A549 (cell line): Measurements from ENCODE around the gene ATN1. TPM values are rescaled to one million over a fixed set of nuclear protein-coding genes. Genes with fewer than 3 reads are reported as not detected.

Source experiments
- ATAC-seq, 2 experiments: fragments of 200-7000 bp in 1 of 2; fragments of >200 bp in 1 of 2; cut with Nextera tagmentation in 1 of 2; cut with Tn5 transposase in 1 of 2; 3 replicates each; pipeline versions ENCODE4 v1.8.0 to v1.9.1; 2018 to 2020; ENCODE audit warnings: mild to moderate bottlenecking in 1 of 2, moderate library complexity in 1 of 2
- CTCF ChIA-PET: fragments of 300-600 bp; sonication (Branson Sonifier 250); formaldehyde crosslinking; extraction: SDS; loops from one replicate; lab custom pipeline; 2021; ENCODE audit warnings: antibody characterized with exemption, inconsistent platforms; lab: Yijun Ruan, JAX
- POLR2A ChIA-PET: fragments of 350-600 bp; formaldehyde crosslinking; extraction: SDS; loops from one replicate; lab custom pipeline; 2021; ENCODE audit warnings: antibody characterized with exemption, inconsistent platforms; lab: Yijun Ruan, JAX
- DNase-seq, 2 experiments: peaks; one replicate each; pipeline versions ENCODE4 v3.0.0 to v3.0.0-alpha.2; 2011 to 2016; ENCODE audit warnings: low read depth in 1 of 2, low spot score in 1 of 2
- FAIRE-seq: peaks from 2 replicates; lab custom pipeline; 2011; peaks lifted over from hg19 to GRCh38; lab: Jason Lieb, UNC
- H3K27ac ChIP-seq, 2 experiments: fragments of >200 bp; sonication (Bioruptor Twin); formaldehyde crosslinking; 3 replicates each; pipeline ENCODE4 v1.5.1; 2016 to 2017
- H3K4me1 ChIP-seq: fragments of >200 bp; sonication (Bioruptor Twin); formaldehyde crosslinking; 3 replicates; pipeline ENCODE4 v1.6.1; 2016
- H3K4me2 ChIP-seq: fragments of >200 bp; sonication (Bioruptor Twin); formaldehyde crosslinking; 3 replicates; pipeline ENCODE4 v1.6.1; 2016
- H3K4me3 ChIP-seq: fragments of >200 bp; sonication (Bioruptor Twin); formaldehyde crosslinking; 3 replicates; pipeline ENCODE4 v1.5.1; 2016
- H3K9me3 ChIP-seq: fragments of >200 bp; sonication (Bioruptor Twin); formaldehyde crosslinking; 3 replicates; pipeline ENCODE4 v1.6.1; 2016
- BCL3 ChIP-seq: fragments of >200 bp; sonication (Bioruptor Twin); formaldehyde crosslinking; IDR thresholded peaks from 3 replicates; pipeline ENCODE4 v1.6.1; 2016
- CBX8 ChIP-seq: fragments of 200-600 bp; sonication (generic); IDR thresholded peaks from 2 replicates; pipeline ENCODE4 v1.6.1; 2016
- EHF ChIP-seq: fragments of 250-450 bp; sonication (Bioruptor Pico); IDR thresholded peaks from 2 replicates; pipeline ENCODE4 v1.5.0; 2020; ENCODE audit warnings: mild to moderate bottlenecking
- EHMT2 ChIP-seq: fragments of 200-600 bp; sonication (generic); IDR thresholded peaks from 2 replicates; pipeline ENCODE4 v1.6.1; 2016; ENCODE audit warnings: antibody characterized with exemption, low read depth, mild to moderate bottlenecking, moderate library complexity
- EP300 ChIP-seq, 2 experiments: fragments of >200 bp; sonication (Bioruptor Twin); formaldehyde crosslinking; IDR thresholded peaks; 2 replicates in 1 of 2; 3 replicates in 1 of 2; pipeline ENCODE4 v1.6.1; 2016 to 2017
- FOSB ChIP-seq: fragments of 250-450 bp; sonication (Bioruptor Pico); IDR thresholded peaks from 2 replicates; pipeline ENCODE4 v1.5.0; 2020; ENCODE audit warnings: mild to moderate bottlenecking, moderate library complexity
- FOXS1 ChIP-seq: fragments of 250-450 bp; sonication (Bioruptor Pico); IDR thresholded peaks from 2 replicates; pipeline ENCODE4 v1.5.0; 2020; ENCODE audit warnings: mild to moderate bottlenecking, moderate library complexity
- HDAC2 ChIP-seq: fragments of 200-600 bp; sonication (generic); IDR thresholded peaks from 2 replicates; pipeline ENCODE4 v1.6.1; 2016
- HOXB13 ChIP-seq: fragments of 250-450 bp; sonication (Bioruptor Pico); IDR thresholded peaks from 2 replicates; pipeline ENCODE4 v1.5.0; 2020; ENCODE audit warnings: low read depth, mild to moderate bottlenecking, moderate library complexity
- HOXB5 ChIP-seq: fragments of 250-450 bp; sonication (Bioruptor Pico); IDR thresholded peaks from 2 replicates; pipeline ENCODE4 v1.5.0; 2020; ENCODE audit warnings: mild to moderate bottlenecking, moderate library complexity
- KDM1A ChIP-seq: fragments of 200-600 bp; sonication (generic); IDR thresholded peaks from 2 replicates; pipeline ENCODE4 v1.6.1; 2016; ENCODE audit warnings: low read depth, mild to moderate bottlenecking
- MAFK ChIP-seq: fragments of 450-650 bp; IDR thresholded peaks from 2 replicates; pipeline ENCODE4 v1.6.1; 2014; ENCODE audit not compliant: partially characterized antibody
- MAZ ChIP-seq: fragments of 150-350 bp; IDR thresholded peaks from 2 replicates; pipeline ENCODE4 v1.6.1; 2014; ENCODE audit warnings: antibody characterized with exemption, low read depth, low read length, borderline replicate concordance
- MYC ChIP-seq: IDR thresholded peaks from 2 replicates; pipeline ENCODE4 v1.6.1; 2012; ENCODE audit warnings: mild to moderate bottlenecking, inconsistent platforms, low read length, improper control_type of control experiment, borderline replicate concordance
- NPAS2 ChIP-seq: fragments of 250-450 bp; sonication (Bioruptor Pico); IDR thresholded peaks from 2 replicates; pipeline ENCODE4 v1.8.0; 2022; ENCODE audit warnings: mild to moderate bottlenecking, moderate library complexity, borderline replicate concordance
- PBX3 ChIP-seq: IDR thresholded peaks from 2 replicates; pipeline ENCODE4 v1.6.1; 2012
- PHF8 ChIP-seq: fragments of 200-600 bp; sonication (generic); IDR thresholded peaks from 2 replicates; pipeline ENCODE4 v1.6.1; 2016; ENCODE audit warnings: low read depth, mild to moderate bottlenecking, antibody characterized with exemption, moderate library complexity, borderline replicate concordance
- POLR2A ChIP-seq: IDR thresholded peaks from 2 replicates; pipeline ENCODE4 v1.6.1; 2012; ENCODE audit warnings: mild to moderate bottlenecking, low read length
- POLR2AphosphoS2 ChIP-seq: conservative IDR thresholded peaks from 2 replicates; pipeline ENCODE4 v1.6.1; 2012; ENCODE audit warnings: low read length, improper control_type of control experiment, inconsistent platforms
- RAD21 ChIP-seq, 2 experiments: fragments of >200 bp in 1 of 2; sonication (Bioruptor Twin) in 1 of 2; formaldehyde crosslinking in 1 of 2; IDR thresholded peaks in 1 of 2; conservative IDR thresholded peaks in 1 of 2; 2 replicates in 1 of 2; 3 replicates in 1 of 2; pipeline ENCODE4 v1.6.1; 2012 to 2018; ENCODE audit warnings: inconsistent platforms in 1 of 2
- RNF2 ChIP-seq: fragments of 200-600 bp; sonication (generic); IDR thresholded peaks from 2 replicates; pipeline ENCODE4 v1.6.1; 2016; ENCODE audit warnings: low read depth, mild to moderate bottlenecking, antibody characterized with exemption, moderate library complexity, borderline replicate concordance
- SMC3 ChIP-seq: fragments of >200 bp; sonication (Bioruptor Twin); formaldehyde crosslinking; IDR thresholded peaks from 3 replicates; pipeline ENCODE4 v1.6.1; 2018; ENCODE audit warnings: inconsistent platforms
- ZC3H11A ChIP-seq: fragments of 450-650 bp; IDR thresholded peaks from 2 replicates; pipeline ENCODE4 v1.6.1; 2014; ENCODE audit warnings: antibody characterized with exemption, mild to moderate bottlenecking
- ZFP36 ChIP-seq: fragments of 450-650 bp; IDR thresholded peaks from 2 replicates; pipeline ENCODE4 v1.6.1; 2014; ENCODE audit warnings: borderline replicate concordance; ENCODE audit not compliant: partially characterized antibody
- ZNF302 ChIP-seq: fragments of 250-450 bp; sonication (Bioruptor Pico); IDR thresholded peaks from 2 replicates; pipeline ENCODE4 v1.9.0; 2021; ENCODE audit warnings: inconsistent platforms, mild to moderate bottlenecking, moderate library complexity
- ZSCAN20 ChIP-seq: fragments of 250-450 bp; sonication (Bioruptor Pico); IDR thresholded peaks from 2 replicates; pipeline ENCODE4 v1.8.0; 2022; ENCODE audit warnings: mild to moderate bottlenecking, moderate library complexity
- WGBS: methylation state at CpG from one replicate; pipeline ENCODE4 v1.1.6; 2017; ENCODE audit errors: missing lambda C conversion rate; 5-methylcytosine and 5-hydroxymethylcytosine counted together
- polyA plus RNA-seq, 4 experiments: library from polyadenylated mRNA; depleted of rRNA in 3 of 4; stranded (reverse); fragments of >200 nt; fragmentation: RNase III in 1 of 4; extraction: RNeasy Plus Mini Kit Qiagen cat#74134 plus additional on column Dnase treatment in 1 of 4; gene quantifications; 2 replicates in 3 of 4; 3 replicates in 1 of 4; pipeline ENCODE4 v1.2.3, GENCODE V29; 2011 to 2017
- TF ChIP-seq, protein P1 (sequence below): fragments of >200 bp; sonication (Bioruptor Twin); formaldehyde crosslinking; IDR thresholded peaks from 3 replicates; pipeline ENCODE4 v1.5.1; 2016
- TF ChIP-seq, protein P2 (sequence below): IDR thresholded peaks from 2 replicates; pipeline ENCODE4 v1.6.1; 2012
- TF ChIP-seq, protein P3 (sequence below): IDR thresholded peaks from 2 replicates; pipeline ENCODE4 v1.6.1; 2012; ENCODE audit warnings: low read depth, borderline replicate concordance
- TF ChIP-seq, protein P4 (sequence below): fragments of 250-450 bp; sonication (Bioruptor Pico); IDR thresholded peaks from 2 replicates; pipeline ENCODE4 v1.5.0; 2021; ENCODE audit warnings: mild to moderate bottlenecking, moderate library complexity, borderline replicate concordance

The ATN1 gene
- polyA plus RNA-seq, 2 of the 4 experiments (the other 2 are of a cell fraction) = 11.3 to 51.6 TPM

DNA sequence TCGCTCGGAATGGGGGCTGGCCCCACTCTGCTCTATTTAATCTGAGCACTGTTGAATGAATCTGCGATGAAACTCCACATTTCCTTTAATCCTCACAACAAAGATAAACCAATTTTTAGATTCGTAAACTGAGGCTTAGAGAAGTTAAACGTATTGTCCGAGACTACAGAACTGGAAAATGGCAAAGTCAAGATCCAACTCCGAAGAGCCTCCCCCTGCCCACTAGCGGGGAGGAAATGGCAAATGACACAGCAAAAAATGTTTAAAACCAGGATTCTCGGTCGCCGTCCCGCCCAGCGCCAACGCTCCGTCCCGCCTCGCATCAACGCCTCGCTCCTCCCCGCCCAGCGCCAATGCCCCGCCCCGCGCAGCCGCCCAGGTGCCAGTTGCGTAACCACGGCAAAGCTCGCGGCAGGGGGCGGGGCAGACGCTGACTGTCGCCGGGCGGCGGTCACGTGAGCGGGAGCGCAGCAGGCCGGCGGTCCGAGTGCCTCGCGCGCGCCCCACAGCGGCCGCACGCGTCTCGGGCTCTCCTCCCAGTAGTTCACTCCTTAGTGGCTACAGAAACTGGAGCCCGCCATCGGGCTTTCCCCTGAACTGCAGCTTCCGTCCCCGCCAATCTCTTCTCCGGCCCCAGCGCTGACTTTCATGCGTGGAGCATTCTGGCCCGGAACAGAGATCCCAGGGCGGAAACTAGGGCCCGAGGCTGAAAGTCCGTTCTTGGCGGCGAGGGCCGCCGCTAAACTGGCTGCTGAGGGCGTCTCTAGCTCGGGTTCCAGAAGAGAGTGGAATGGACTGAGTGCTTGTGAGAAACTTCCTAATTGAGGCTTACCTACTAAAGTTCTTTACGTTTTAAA lies 36.7 kb upstream of the ATN1 start (continued):
- TF ChIP-seq PBX3 (0 out of 2 replicates have a peak, but pooled peaks have one; percentile 45), ZSCAN20 (peak; percentile 18; the same call in 1 of the 2 replicates), HDAC2 (no peak), MYC (peak; percentile 79; the same call in 1 of the 2 replicates), RAD21 (conservative IDR thresholded peaks at IDR 0.05 in 1 of 2, IDR thresholded peaks at IDR 0.05 in 1 of 2) (peak; percentile 69 to 94), KDM1A (no peak), ZC3H11A (no peak), POLR2AphosphoS2 (no peak), MAFK (peak; percentile 100), BCL3 (peak; percentile 87; the same call in 1 of the 3 replicates), HOXB13 (CRISPR knock-in tag) (0 out of 2 replicates have a peak, but pooled peaks have one; percentile 22), ZNF302 (CRISPR knock-in tag) (no peak), MAZ (peak; percentile 6; the same call in 1 of the 2 replicates), SMC3 (peak; percentile 95), POLR2A (peak; percentile 70), EP300 (IDR thresholded peaks at IDR 0.05) (peak in 1 of 2 experiments; percentile 54; a peak in 1 of 5 replicates), EHF (CRISPR knock-in tag) (0 out of 2 replicates have a peak, but pooled peaks have one; percentile 67), NPAS2 (CRISPR knock-in tag) (peak; percentile 16; the same call in 1 of the 2 replicates), FOXS1 (CRISPR knock-in tag) (no peak), HOXB5 (CRISPR knock-in tag) (no peak)
- TF ChIP-seq, protein P1, sequence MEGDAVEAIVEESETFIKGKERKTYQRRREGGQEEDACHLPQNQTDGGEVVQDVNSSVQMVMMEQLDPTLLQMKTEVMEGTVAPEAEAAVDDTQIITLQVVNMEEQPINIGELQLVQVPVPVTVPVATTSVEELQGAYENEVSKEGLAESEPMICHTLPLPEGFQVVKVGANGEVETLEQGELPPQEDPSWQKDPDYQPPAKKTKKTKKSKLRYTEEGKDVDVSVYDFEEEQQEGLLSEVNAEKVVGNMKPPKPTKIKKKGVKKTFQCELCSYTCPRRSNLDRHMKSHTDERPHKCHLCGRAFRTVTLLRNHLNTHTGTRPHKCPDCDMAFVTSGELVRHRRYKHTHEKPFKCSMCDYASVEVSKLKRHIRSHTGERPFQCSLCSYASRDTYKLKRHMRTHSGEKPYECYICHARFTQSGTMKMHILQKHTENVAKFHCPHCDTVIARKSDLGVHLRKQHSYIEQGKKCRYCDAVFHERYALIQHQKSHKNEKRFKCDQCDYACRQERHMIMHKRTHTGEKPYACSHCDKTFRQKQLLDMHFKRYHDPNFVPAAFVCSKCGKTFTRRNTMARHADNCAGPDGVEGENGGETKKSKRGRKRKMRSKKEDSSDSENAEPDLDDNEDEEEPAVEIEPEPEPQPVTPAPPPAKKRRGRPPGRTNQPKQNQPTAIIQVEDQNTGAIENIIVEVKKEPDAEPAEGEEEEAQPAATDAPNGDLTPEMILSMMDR = peak; percentile 95
- TF ChIP-seq, protein P2, sequence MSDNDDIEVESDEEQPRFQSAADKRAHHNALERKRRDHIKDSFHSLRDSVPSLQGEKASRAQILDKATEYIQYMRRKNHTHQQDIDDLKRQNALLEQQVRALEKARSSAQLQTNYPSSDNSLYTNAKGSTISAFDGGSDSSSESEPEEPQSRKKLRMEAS = peak; percentile 71
- TF ChIP-seq, protein P3, sequence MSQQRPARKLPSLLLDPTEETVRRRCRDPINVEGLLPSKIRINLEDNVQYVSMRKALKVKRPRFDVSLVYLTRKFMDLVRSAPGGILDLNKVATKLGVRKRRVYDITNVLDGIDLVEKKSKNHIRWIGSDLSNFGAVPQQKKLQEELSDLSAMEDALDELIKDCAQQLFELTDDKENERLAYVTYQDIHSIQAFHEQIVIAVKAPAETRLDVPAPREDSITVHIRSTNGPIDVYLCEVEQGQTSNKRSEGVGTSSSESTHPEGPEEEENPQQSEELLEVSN = no peak; the same call in 1 of the 2 replicates

- Histone ChIP-seq H3K4me1 (peaks cover 35% of the 10 kb centered on the region), H3K4me2 (peak overlapping the region; percentile 80), H3K4me3 (peak overlapping the region; percentile 40), H3K9me3 (no peaks in the 10 kb centered on the region), H3K27ac (peak overlapping the region; percentile 87 to 91)
- 79% methylated on average over 5 of the region's 5 CpGs for WGBS
- no peak for FAIRE-seq
- ATAC-seq = peak; percentile 14 to 35; a peak in 5 of 6 replicates
- no peak for DNase-seq
- ChIA-PET CTCF (interaction anchor here (0.6 to 9.5 kb wide), 29 partner anchors 8 to 665 kb away, joined by 3 to 399 read pairs (median 4); partner anchors contain the start of genes C1S, CDCA3, LRRC23 and MLF2), POLR2A (interaction anchor here (0.6 to 3.0 kb wide), 15 partner anchors 10 to 167 kb away, joined by 3 to 105 read pairs (median 6); partner anchors contain the start of genes C12orf57, CDCA3, ENO2 and RNU7-1)
- TF ChIP-seq, protein P2 = no peak
- TF ChIP-seq FOSB (CRISPR knock-in tag) (no peak), POLR2A (no peak), MAZ (no peak), RNF2 (no peak), ZFP36 (no peak), FOXS1 (CRISPR knock-in tag) (no peak), CBX8 (no peak), EHMT2 (no peak), PHF8 (no peak)
- TF ChIP-seq, protein P4, sequence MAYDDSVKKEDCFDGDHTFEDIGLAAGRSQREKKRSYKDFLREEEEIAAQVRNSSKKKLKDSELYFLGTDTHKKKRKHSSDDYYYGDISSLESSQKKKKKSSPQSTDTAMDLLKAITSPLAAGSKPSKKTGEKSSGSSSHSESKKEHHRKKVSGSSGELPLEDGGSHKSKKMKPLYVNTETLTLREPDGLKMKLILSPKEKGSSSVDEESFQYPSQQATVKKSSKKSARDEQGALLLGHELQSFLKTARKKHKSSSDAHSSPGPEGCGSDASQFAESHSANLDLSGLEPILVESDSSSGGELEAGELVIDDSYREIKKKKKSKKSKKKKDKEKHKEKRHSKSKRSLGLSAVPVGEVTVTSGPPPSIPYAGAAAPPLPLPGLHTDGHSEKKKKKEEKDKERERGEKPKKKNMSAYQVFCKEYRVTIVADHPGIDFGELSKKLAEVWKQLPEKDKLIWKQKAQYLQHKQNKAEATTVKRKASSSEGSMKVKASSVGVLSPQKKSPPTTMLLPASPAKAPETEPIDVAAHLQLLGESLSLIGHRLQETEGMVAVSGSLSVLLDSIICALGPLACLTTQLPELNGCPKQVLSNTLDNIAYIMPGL (CRISPR knock-in tag) = no peak
Observed at GRCh38 chr12:6891646-6892001, 36.1 kb upstream of the ATN1 start.
